Activated T-helper 2 cell treated with anti-CD3 and anti-CD28 coated beads, Interferon-gamma antibody, Interleukin-2, Interleukin-4, amounts not matched to agents 10 μg/mL and 5 μg/mL and 100 μg/mL, durations not matched to agents 14 hours and 24 hours and 36 hours (primary cell): ENCODE results near the gene KLF6. TPM values are rescaled to one million over a fixed set of nuclear protein-coding genes. Genes with fewer than 3 reads are reported as not detected.
"Not testable (repeated sequence)": the region's sequence is repeated elsewhere in the genome, so short reads cannot be mapped to it uniquely, and the experiment has no call there.

ENCODE experiments used
- DNase-seq: peaks from one replicate; pipeline ENCODE4 v3.0.0; 2021; ENCODE audit warnings: low spot score
- H3K27ac Mint-ChIP-seq: one replicate; pipeline ENCODE4 v1.8.0; 2021; ENCODE audit warnings: mixed read lengths
- H3K27me3 Mint-ChIP-seq: one replicate; pipeline ENCODE4 v1.8.0; 2021; ENCODE audit warnings: low read depth, mixed read lengths
- H3K36me3 Mint-ChIP-seq: one replicate; pipeline ENCODE4 v1.8.0; 2021; ENCODE audit warnings: low read depth, mixed read lengths
- H3K4me1 Mint-ChIP-seq: one replicate; pipeline ENCODE4 v1.8.0; 2021; ENCODE audit warnings: low read depth, mixed read lengths
- H3K4me3 Mint-ChIP-seq: one replicate; pipeline ENCODE4 v1.8.0; 2021; ENCODE audit warnings: low read depth, mild to moderate bottlenecking, moderate library complexity, mixed read lengths
- H3K9me3 Mint-ChIP-seq: one replicate; pipeline ENCODE4 v1.8.0; 2021; ENCODE audit warnings: mixed read lengths
- intact Hi-C: fragments of 100-400 bp; cut with micrococcal nuclease; formaldehyde crosslinking; loops from one replicate; pipeline ENCODE4 v1.15.1; 2023
- total RNA-seq: library from RNA; stranded (reverse); gene quantifications from 2 replicates; pipeline ENCODE4 v1.2.3, GENCODE V29; 2022

KLF6 gene
- total RNA-seq, 1 donor from 2014 or later, result 129 TPM

GRCh38 chr10:3737864-3738263, 47.1 kb downstream of the KLF6 start:
- H3K9me3 Mint-ChIP-seq, result no peaks in the 10 kb centered on the region
- no peak for DNase-seq
- peaks cover 27% of the 10 kb centered on the region for H3K4me1 Mint-ChIP-seq
- peaks cover 2% of the 10 kb centered on the region for H3K27me3 Mint-ChIP-seq
- intact Hi-C loops, result no loop called here
- no peak overlapping the region for H3K4me3 Mint-ChIP-seq
- H3K27ac Mint-ChIP-seq, result no peak overlapping the region
- no peaks in the 10 kb centered on the region for H3K36me3 Mint-ChIP-seq

DNA sequence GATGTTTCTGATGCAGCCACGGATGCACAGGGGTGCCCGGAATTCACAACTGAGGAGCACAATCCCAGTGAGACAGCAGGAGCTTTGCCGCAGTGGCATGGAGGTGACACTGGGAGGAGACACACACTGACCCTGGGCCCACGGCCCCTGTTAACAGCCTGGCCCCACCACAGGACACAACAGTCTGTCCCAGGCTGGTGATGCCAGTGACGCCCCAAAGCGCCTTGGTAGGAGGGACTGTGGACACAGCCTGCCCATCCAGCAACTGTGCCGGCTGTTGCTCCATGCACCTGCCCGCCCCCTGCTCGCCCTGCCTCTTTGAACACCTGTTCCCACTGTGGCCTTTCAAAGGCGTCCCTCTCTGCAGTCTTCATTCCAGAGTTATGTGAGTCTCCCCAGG, 49.8 kb downstream of the KLF6 start:
- Mint-ChIP-seq H3K4me1 (peaks cover 8% of the 10 kb centered on the region), H3K27ac (no peak overlapping the region), H3K4me3 (no peak overlapping the region), H3K9me3 (peaks cover 6% of the 10 kb centered on the region), H3K27me3 (peaks cover 7% of the 10 kb centered on the region), H3K36me3 (no peaks in the 10 kb centered on the region)
- DNase-seq, result no peak
- intact Hi-C loops, result no loop called here

- DNase-seq, result no peak
- Mint-ChIP-seq H3K27ac (no peak overlapping the region), H3K4me3 (no peak overlapping the region), H3K9me3 (peaks cover 6% of the 10 kb centered on the region), H3K27me3 (peaks cover 7% of the 10 kb centered on the region), H3K4me1 (peaks cover 3% of the 10 kb centered on the region), H3K36me3 (no peaks in the 10 kb centered on the region)
- intact Hi-C loops, result no loop called here
Observed at GRCh38 chr10:3734111-3734510, 50.9 kb downstream of the KLF6 start.

DNA sequence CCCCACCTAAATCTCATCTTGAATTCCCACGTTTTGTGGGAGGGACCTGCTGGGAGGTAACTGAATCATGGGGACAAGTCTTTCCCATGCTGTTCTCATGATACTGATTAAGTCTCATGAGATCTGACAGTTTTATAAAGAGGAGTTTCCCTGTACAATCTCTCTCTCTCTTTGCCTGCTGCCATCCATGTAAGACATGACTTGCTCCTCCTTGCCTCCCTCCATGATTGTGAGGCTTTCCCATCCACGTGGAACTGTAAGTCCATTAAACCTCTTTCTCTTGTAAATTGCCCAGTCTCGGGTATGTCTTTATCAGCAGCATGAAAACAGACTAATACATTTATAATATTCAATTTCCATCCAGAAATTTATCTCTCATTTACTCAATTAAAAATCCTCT, 52.8 kb downstream of the KLF6 start:
- H3K27me3 Mint-ChIP-seq, DNase-seq, H3K4me3 Mint-ChIP-seq, intact Hi-C loops, H3K9me3 Mint-ChIP-seq, H3K4me1 Mint-ChIP-seq, H3K36me3 Mint-ChIP-seq, H3K27ac Mint-ChIP-seq: not testable (repeated sequence)

- H3K27ac Mint-ChIP-seq, result no peak overlapping the region
- no peaks in the 10 kb centered on the region for H3K36me3 Mint-ChIP-seq
- intact Hi-C loops, result no loop called here
- no peak overlapping the region for H3K4me3 Mint-ChIP-seq
- H3K4me1 Mint-ChIP-seq, result no peaks in the 10 kb centered on the region
- peaks cover 6% of the 10 kb centered on the region for H3K9me3 Mint-ChIP-seq
- H3K27me3 Mint-ChIP-seq, result peaks cover 27% of the 10 kb centered on the region
- no peak for DNase-seq
Observed at GRCh38 chr10:3729397-3729976, 55.5 kb downstream of the KLF6 start.

DNA sequence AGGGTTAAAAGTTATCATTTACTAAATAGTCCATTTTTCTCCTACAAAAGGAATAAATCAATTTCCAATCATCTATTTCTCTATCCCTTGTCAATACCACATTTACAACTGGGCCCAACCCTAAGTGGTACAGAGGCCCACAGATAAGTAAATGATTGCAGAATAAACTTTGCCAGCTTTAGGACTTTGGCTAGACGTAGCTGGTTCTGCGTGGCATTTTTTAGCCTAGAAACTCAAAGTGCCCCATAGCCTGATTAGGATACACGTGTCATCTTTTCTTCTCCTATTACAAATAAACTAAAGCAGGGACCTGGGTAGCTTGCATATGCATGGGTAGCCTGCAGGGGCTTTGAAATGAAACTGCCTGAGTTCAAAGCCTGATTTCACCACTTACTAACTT, 56.4 kb downstream of the KLF6 start:
- intact Hi-C loops, result no loop called here
- H3K27me3 Mint-ChIP-seq, result peaks cover 30% of the 10 kb centered on the region
- no peaks in the 10 kb centered on the region for H3K36me3 Mint-ChIP-seq
- no peak overlapping the region for H3K4me3 Mint-ChIP-seq
- H3K4me1 Mint-ChIP-seq, result no peaks in the 10 kb centered on the region
- DNase-seq, result no peak
- peaks cover 6% of the 10 kb centered on the region for H3K9me3 Mint-ChIP-seq
- no peak overlapping the region for H3K27ac Mint-ChIP-seq

GRCh38 chr10:3727268-3727667, 57.7 kb downstream of the KLF6 start:
- H3K27me3 Mint-ChIP-seq, result peaks cover 32% of the 10 kb centered on the region
- intact Hi-C loops, result no loop called here
- H3K4me3 Mint-ChIP-seq, result no peak overlapping the region
- H3K36me3 Mint-ChIP-seq, result no peaks in the 10 kb centered on the region
- H3K9me3 Mint-ChIP-seq, result peaks cover 2% of the 10 kb centered on the region
- no peak for DNase-seq
- H3K27ac Mint-ChIP-seq, result no peak overlapping the region
- H3K4me1 Mint-ChIP-seq, result no peaks in the 10 kb centered on the region
